Measurements from ENCODE around the gene ENOX1.

Gene ENOX1

GRCh38 chr13:43629691-43630480 is 156.9 kb downstream of the ENOX1 start:
- no peaks in the 10 kb centered on the region for H3K36me3 ChIP-seq (ENCODE audit: insufficient read depth, low read length)
- no peaks in the 10 kb centered on the region for H3K27me3 ChIP-seq (ENCODE audit: insufficient read depth, low read length)

GRCh38 chr13:43626994-43627393 is 159.8 kb downstream of the ENOX1 start:
- TF ChIP-seq EZH2 (IDR thresholded peaks at IDR 0.05; ENCODE audit: borderline replicate concordance, low read length) (no peak), CTCF (IDR thresholded peaks at IDR 0.05; ENCODE audit: low read length) (no peak)
- Histone ChIP-seq H3K9ac (ENCODE audit: low read length) (no peak overlapping the region), H3K79me2 (ENCODE audit: insufficient read depth, low read length) (no peaks in the 10 kb centered on the region), H3K4me3 (ENCODE audit: low read depth, low read length, poor library complexity, severe bottlenecking) (no peak overlapping the region), H3K27ac (ENCODE audit: low read depth, low read length, poor library complexity, severe bottlenecking) (no peak overlapping the region), H3K36me3 (ENCODE audit: insufficient read depth, low read length) (no peaks in the 10 kb centered on the region), H3K27me3 (ENCODE audit: insufficient read depth, low read length) (no peaks in the 10 kb centered on the region), H3K4me1 (ENCODE audit: insufficient read depth, low read length, severe bottlenecking) (no peaks in the 10 kb centered on the region), H3K4me2 (ENCODE audit: low read length) (no peak overlapping the region), H2AFZ (ENCODE audit: low read length) (no peak overlapping the region), H3K9me2 (ENCODE audit: low read depth, low read length) (no peaks in the 10 kb centered on the region), H3F3A (ENCODE audit: insufficient read depth, low read length) (no peaks in the 10 kb centered on the region), H4K20me1 (ENCODE audit: insufficient read depth, low read length) (no peaks in the 10 kb centered on the region), H3K9me3 (ENCODE audit: low read length) (no peaks in the 10 kb centered on the region)

More at GRCh38 chr13:43629691-43630480, 156.9 kb downstream of the ENOX1 start:
- Histone ChIP-seq H3K27ac (ENCODE audit: low read depth, low read length, poor library complexity, severe bottlenecking) (no peak overlapping the region), H3K4me1 (ENCODE audit: insufficient read depth, low read length, severe bottlenecking) (no peaks in the 10 kb centered on the region), H3K4me3 (ENCODE audit: low read depth, low read length, poor library complexity, severe bottlenecking) (no peak overlapping the region), H3K9me2 (ENCODE audit: low read depth, low read length) (no peaks in the 10 kb centered on the region), H2AFZ (ENCODE audit: low read length) (no peak overlapping the region), H3K9ac (ENCODE audit: low read length) (no peak overlapping the region), H3K4me2 (ENCODE audit: low read length) (no peak overlapping the region), H4K20me1 (ENCODE audit: insufficient read depth, low read length) (no peaks in the 10 kb centered on the region), H3K9me3 (ENCODE audit: low read length) (no peaks in the 10 kb centered on the region), H3K79me2 (ENCODE audit: insufficient read depth, low read length) (no peaks in the 10 kb centered on the region), H3F3A (ENCODE audit: insufficient read depth, low read length) (no peaks in the 10 kb centered on the region)
- TF ChIP-seq EZH2 (IDR thresholded peaks at IDR 0.05; ENCODE audit: borderline replicate concordance, low read length) = no peak
- no peak for TF ChIP-seq CTCF (IDR thresholded peaks at IDR 0.05; ENCODE audit: low read length)

GRCh38 chr13:43614063-43614462 is 172.7 kb downstream of the ENOX1 start:
- no peaks in the 10 kb centered on the region for H3K9me3 ChIP-seq (ENCODE audit: low read length)
- no peaks in the 10 kb centered on the region for H3K79me2 ChIP-seq (ENCODE audit: insufficient read depth, low read length)
- H3F3A ChIP-seq (ENCODE audit: insufficient read depth, low read length) = no peaks in the 10 kb centered on the region
- no peaks in the 10 kb centered on the region for H3K4me1 ChIP-seq (ENCODE audit: insufficient read depth, low read length, severe bottlenecking)
- no peak overlapping the region for H2AFZ ChIP-seq (ENCODE audit: low read length)
- H3K4me2 ChIP-seq (ENCODE audit: low read length) = no peak overlapping the region
- H3K9me2 ChIP-seq (ENCODE audit: low read depth, low read length) = no peaks in the 10 kb centered on the region
- no peak overlapping the region for H3K9ac ChIP-seq (ENCODE audit: low read length)
- H3K4me3 ChIP-seq (ENCODE audit: low read depth, low read length, poor library complexity, severe bottlenecking) = no peak overlapping the region
- no peaks in the 10 kb centered on the region for H3K27me3 ChIP-seq (ENCODE audit: insufficient read depth, low read length)
- no peaks in the 10 kb centered on the region for H3K36me3 ChIP-seq (ENCODE audit: insufficient read depth, low read length)
- no peaks in the 10 kb centered on the region for H4K20me1 ChIP-seq (ENCODE audit: insufficient read depth, low read length)
- H3K27ac ChIP-seq (ENCODE audit: low read depth, low read length, poor library complexity, severe bottlenecking) = no peak overlapping the region
- TF ChIP-seq CTCF (IDR thresholded peaks at IDR 0.05; ENCODE audit: low read length) = no peak
- TF ChIP-seq EZH2 (IDR thresholded peaks at IDR 0.05; ENCODE audit: borderline replicate concordance, low read length) = no peak

Data from OCI-LY1 (cell line).